ENCODE results near the gene ANKRD33B.

GRCh38 chr5:10624679-10625078 lies 60.8 kb downstream of the ANKRD33B start:
- TF ChIP-seq EP300 (IDR thresholded peaks at IDR 0.05; ENCODE audit: low read depth in 2 of 2, low read length in 2 of 2) = no peak
- TF ChIP-seq EP300 (CRISPR knock-in tag; IDR thresholded peaks at IDR 0.05; ENCODE audit: borderline replicate concordance) = no peak
- no peak for TF ChIP-seq YY1 (IDR thresholded peaks at IDR 0.05; ENCODE audit: insufficient read depth, insufficient replicate concordance, low read depth, low read length)
- TF ChIP-seq NFIB (CRISPR knock-in tag; IDR thresholded peaks at IDR 0.05; ENCODE audit: borderline replicate concordance) = no peak
- TF ChIP-seq MED8 (CRISPR knock-in tag; IDR thresholded peaks at IDR 0.05; ENCODE audit: insufficient replicate concordance) = no peak
- no peak for TF ChIP-seq ARHGAP35 (CRISPR knock-in tag; IDR thresholded peaks at IDR 0.05; ENCODE audit: borderline replicate concordance)
- no peak for TF ChIP-seq DRAP1 (CRISPR knock-in tag; IDR thresholded peaks at IDR 0.05)
- TF ChIP-seq ZNF512 (CRISPR knock-in tag; IDR thresholded peaks at IDR 0.05) = no peak
